ENCODE results near the gene TMC2.

DNA sequence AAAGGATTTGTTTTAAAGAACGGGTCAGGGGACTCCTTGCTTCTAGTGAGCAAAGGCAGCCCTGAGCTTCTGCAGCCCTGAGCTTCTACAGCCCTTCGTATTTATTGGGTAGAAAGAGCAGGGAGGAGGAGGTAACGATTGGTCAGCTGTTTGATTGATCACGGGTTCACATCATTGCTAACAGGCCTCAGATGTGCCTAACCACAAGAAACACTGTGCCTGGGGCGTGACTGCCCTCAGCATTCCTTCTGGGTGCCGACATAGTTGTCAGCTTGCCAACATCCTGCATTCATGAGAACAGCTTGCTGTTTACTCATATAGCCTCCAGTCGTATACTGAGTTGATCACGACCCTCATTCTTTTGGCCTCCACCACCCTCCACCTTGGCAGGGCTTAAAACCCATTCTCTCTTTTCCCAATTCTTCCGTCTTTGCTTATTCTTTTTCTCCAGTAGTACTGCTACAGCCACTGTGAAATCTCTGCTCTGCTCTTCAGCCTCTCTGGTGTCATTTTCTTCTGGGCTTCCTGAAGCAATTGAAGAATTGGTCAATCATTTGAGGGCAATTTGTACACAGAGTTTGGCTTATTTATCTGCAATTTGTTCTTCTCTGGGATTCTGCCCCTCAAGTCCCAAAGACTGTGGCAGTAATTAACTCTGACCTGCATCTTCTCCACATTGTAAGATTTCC lies 90.6 kb downstream of the TMC2 start:
- TF ChIP-seq, protein P1, sequence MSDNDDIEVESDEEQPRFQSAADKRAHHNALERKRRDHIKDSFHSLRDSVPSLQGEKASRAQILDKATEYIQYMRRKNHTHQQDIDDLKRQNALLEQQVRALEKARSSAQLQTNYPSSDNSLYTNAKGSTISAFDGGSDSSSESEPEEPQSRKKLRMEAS (IDR thresholded peaks at IDR 0.05), result no peak
- TF ChIP-seq, protein P2, sequence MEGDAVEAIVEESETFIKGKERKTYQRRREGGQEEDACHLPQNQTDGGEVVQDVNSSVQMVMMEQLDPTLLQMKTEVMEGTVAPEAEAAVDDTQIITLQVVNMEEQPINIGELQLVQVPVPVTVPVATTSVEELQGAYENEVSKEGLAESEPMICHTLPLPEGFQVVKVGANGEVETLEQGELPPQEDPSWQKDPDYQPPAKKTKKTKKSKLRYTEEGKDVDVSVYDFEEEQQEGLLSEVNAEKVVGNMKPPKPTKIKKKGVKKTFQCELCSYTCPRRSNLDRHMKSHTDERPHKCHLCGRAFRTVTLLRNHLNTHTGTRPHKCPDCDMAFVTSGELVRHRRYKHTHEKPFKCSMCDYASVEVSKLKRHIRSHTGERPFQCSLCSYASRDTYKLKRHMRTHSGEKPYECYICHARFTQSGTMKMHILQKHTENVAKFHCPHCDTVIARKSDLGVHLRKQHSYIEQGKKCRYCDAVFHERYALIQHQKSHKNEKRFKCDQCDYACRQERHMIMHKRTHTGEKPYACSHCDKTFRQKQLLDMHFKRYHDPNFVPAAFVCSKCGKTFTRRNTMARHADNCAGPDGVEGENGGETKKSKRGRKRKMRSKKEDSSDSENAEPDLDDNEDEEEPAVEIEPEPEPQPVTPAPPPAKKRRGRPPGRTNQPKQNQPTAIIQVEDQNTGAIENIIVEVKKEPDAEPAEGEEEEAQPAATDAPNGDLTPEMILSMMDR (IDR thresholded peaks at IDR 0.05), result no peak
- TF ChIP-seq EP300 (IDR thresholded peaks at IDR 0.05) (no peak), SMC3 (IDR thresholded peaks at IDR 0.05) (no peak), JUN (IDR thresholded peaks at IDR 0.05) (no peak), MAZ (IDR thresholded peaks at IDR 0.05; ENCODE audit: borderline replicate concordance, low read depth, low read length) (no peak), KDM5A (IDR thresholded peaks at IDR 0.05) (no peak)
